Mesothelial cell of epicardium (in vitro differentiated cells): ENCODE data around the gene TM4SF4. TPM values are rescaled to one million over a fixed set of nuclear protein-coding genes. Genes with fewer than 3 reads are reported as not detected.

Source experiments
- DNase-seq, 2 experiments: peaks; one replicate each; pipeline ENCODE4 v3.0.0; 2021; ENCODE audit warnings: low spot score in 2 of 2; ENCODE audit not compliant: unreplicated experiment in 2 of 2
- H3K27ac Mint-ChIP-seq: 2 replicates; pipeline ENCODE4 v1.8.0; 2021; ENCODE audit warnings: mixed read lengths
- H3K27me3 Mint-ChIP-seq: 2 replicates; pipeline ENCODE4 v1.8.0; 2021; ENCODE audit warnings: low read depth, mixed read lengths
- H3K36me3 Mint-ChIP-seq: 2 replicates; pipeline ENCODE4 v1.8.0; 2021; ENCODE audit warnings: mixed read lengths
- H3K4me1 Mint-ChIP-seq: 2 replicates; pipeline ENCODE4 v1.8.0; 2021; ENCODE audit warnings: mixed read lengths
- H3K4me3 Mint-ChIP-seq: 2 replicates; pipeline ENCODE4 v1.8.0; 2021; ENCODE audit warnings: mild to moderate bottlenecking, moderate library complexity, mixed read lengths
- H3K9me3 Mint-ChIP-seq: 2 replicates; pipeline ENCODE4 v1.8.0; 2021; ENCODE audit warnings: mixed read lengths
- CTCF ChIP-seq: fragments of 200-600 bp; sonication (generic); IDR thresholded peaks from one replicate; pipeline ENCODE4 v1.5.0; 2021; ENCODE audit warnings: antibody characterized with exemption; ENCODE audit not compliant: unreplicated experiment
- total RNA-seq: library from RNA; stranded (reverse); gene quantifications from 3 replicates; pipeline ENCODE4 v1.2.1, GENCODE V29; 2021

TM4SF4 gene
- total RNA-seq, 1 donor from 2014 or later: 0.34 TPM

GRCh38 chr3:149435996-149436885, 38.3 kb upstream of the TM4SF4 start:
- Mint-ChIP-seq H3K27ac (no peak overlapping the region), H3K27me3 (no peaks in the 10 kb centered on the region), H3K4me3 (no peak overlapping the region), H3K4me1 (peaks cover 16% of the 10 kb centered on the region), H3K9me3 (no peaks in the 10 kb centered on the region), H3K36me3 (no peaks in the 10 kb centered on the region)
- TF ChIP-seq CTCF: no peak
- DNase-seq: no peak

GRCh38 chr3:149437286-149437685, 37.2 kb upstream of the TM4SF4 start:
- Mint-ChIP-seq H3K4me1 (peaks cover 11% of the 10 kb centered on the region), H3K36me3 (no peaks in the 10 kb centered on the region), H3K27ac (no peak overlapping the region), H3K27me3 (no peaks in the 10 kb centered on the region), H3K9me3 (no peaks in the 10 kb centered on the region), H3K4me3 (no peak overlapping the region)
- DNase-seq: no peak
- no peak for TF ChIP-seq CTCF

- Mint-ChIP-seq H3K36me3 (no peaks in the 10 kb centered on the region), H3K27me3 (no peaks in the 10 kb centered on the region), H3K4me1 (peaks cover 14% of the 10 kb centered on the region), H3K9me3 (no peaks in the 10 kb centered on the region), H3K27ac (no peak overlapping the region), H3K4me3 (no peak overlapping the region)
- no peak for TF ChIP-seq CTCF
- no peak for DNase-seq
These were observed 36.8 kb upstream of the TM4SF4 start for GRCh38 chr3:149437710-149438109.

GRCh38 chr3:149438981-149439380, 35.5 kb upstream of the TM4SF4 start:
- H3K4me3 Mint-ChIP-seq: no peak overlapping the region
- H3K36me3 Mint-ChIP-seq: no peaks in the 10 kb centered on the region
- no peak for TF ChIP-seq CTCF
- H3K4me1 Mint-ChIP-seq: peaks cover 21% of the 10 kb centered on the region
- no peaks in the 10 kb centered on the region for H3K27me3 Mint-ChIP-seq
- no peak for DNase-seq
- no peak overlapping the region for H3K27ac Mint-ChIP-seq
- no peaks in the 10 kb centered on the region for H3K9me3 Mint-ChIP-seq

GRCh38 chr3:149441642-149442041, 32.9 kb upstream of the TM4SF4 start:
- Mint-ChIP-seq H3K36me3 (no peaks in the 10 kb centered on the region), H3K27me3 (no peaks in the 10 kb centered on the region), H3K27ac (no peak overlapping the region), H3K4me1 (peaks cover 15% of the 10 kb centered on the region), H3K9me3 (no peaks in the 10 kb centered on the region), H3K4me3 (no peak overlapping the region)
- TF ChIP-seq CTCF: no peak
- DNase-seq: no peak
